Measurements from ENCODE around the gene TMLHE.
"Not testable (repeated sequence)": the region's sequence is repeated elsewhere in the genome, so short reads cannot be mapped to it uniquely, and the experiment has no call there.

TMLHE gene

GRCh38 chrX:155514225-155514624 lies 98.5 kb downstream of the TMLHE start:
- no peak overlapping the region for H3K4me3 ChIP-seq (ENCODE audit: low read length in 2 of 2)
- H3K27ac ChIP-seq (ENCODE audit: low read depth in 2 of 2, low read length in 2 of 2), result no peak overlapping the region
- H3K27me3 ChIP-seq (ENCODE audit: control insufficient read depth in 2 of 2, insufficient read depth in 2 of 2, low read length in 2 of 2), result no peaks in the 10 kb centered on the region
- no peaks in the 10 kb centered on the region for H3K4me1 ChIP-seq (ENCODE audit: control insufficient read depth in 2 of 2, insufficient read depth in 2 of 2, low read length in 2 of 2)
- no peaks in the 10 kb centered on the region for H3K36me3 ChIP-seq (ENCODE audit: control insufficient read depth in 2 of 2, insufficient read depth in 2 of 2, low read length in 2 of 2)
- no peaks in the 10 kb centered on the region for H3K9me3 ChIP-seq (ENCODE audit: control insufficient read depth in 2 of 2, low read length in 2 of 2)
- no peak overlapping the region for H3K9ac ChIP-seq (ENCODE audit: low read depth in 1 of 2, low read length in 2 of 2)

DNA sequence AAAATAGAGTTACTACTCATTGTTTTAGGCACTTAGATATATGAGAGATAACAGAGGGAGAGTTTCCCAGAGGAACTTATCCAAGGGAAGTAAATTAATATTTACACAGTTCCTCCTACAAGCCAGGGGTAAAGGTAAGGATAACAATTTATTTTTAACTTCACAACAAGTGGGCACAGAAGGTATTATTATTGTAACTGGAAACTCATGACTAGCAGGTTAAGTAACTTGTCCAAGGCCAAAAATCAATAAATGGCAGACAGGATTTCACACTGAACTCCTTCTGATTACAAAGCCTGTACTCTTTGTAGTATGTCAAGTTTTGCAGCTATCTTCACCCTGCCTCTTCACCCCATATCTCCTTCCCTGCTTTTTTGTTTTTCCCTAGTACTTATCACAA lies 107.5 kb downstream of the TMLHE start:
- Histone ChIP-seq H3K4me3 (ENCODE audit: low read length in 2 of 2) (no peak overlapping the region), H3K36me3 (ENCODE audit: control insufficient read depth in 2 of 2, insufficient read depth in 2 of 2, low read length in 2 of 2) (no peaks in the 10 kb centered on the region), H3K27ac (ENCODE audit: low read depth in 2 of 2, low read length in 2 of 2) (no peak overlapping the region), H3K9ac (ENCODE audit: low read depth in 1 of 2, low read length in 2 of 2) (no peak overlapping the region), H3K9me3 (ENCODE audit: control insufficient read depth in 2 of 2, low read length in 2 of 2) (no peaks in the 10 kb centered on the region), H3K4me1 (ENCODE audit: control insufficient read depth in 2 of 2, insufficient read depth in 2 of 2, low read length in 2 of 2) (no peaks in the 10 kb centered on the region), H3K27me3 (ENCODE audit: control insufficient read depth in 2 of 2, insufficient read depth in 2 of 2, low read length in 2 of 2) (no peaks in the 10 kb centered on the region)

DNA sequence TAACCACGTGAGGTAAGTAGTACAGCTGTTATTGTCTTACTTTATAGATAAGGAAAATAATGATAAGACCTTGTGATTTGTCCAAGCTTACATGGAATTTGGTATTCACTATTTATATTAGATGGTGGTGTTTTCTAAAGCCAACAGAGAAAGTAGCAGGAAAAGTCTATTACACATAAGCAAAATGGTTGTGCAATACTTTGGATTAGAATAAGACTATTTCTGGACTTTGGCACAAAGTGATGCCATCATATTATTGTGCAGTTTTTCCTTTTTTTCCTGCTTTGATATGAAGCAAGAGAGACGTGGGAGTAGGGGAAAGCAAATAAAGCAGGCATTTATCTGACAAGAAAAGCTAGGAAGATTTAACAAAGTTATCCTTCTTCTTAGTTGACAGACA lies 117.6 kb downstream of the TMLHE start:
- H3K27me3 ChIP-seq (ENCODE audit: control insufficient read depth in 2 of 2, insufficient read depth in 2 of 2, low read length in 2 of 2); H3K4me3 ChIP-seq (ENCODE audit: low read length in 2 of 2); H3K27ac ChIP-seq (ENCODE audit: low read depth in 2 of 2, low read length in 2 of 2); H3K9ac ChIP-seq (ENCODE audit: low read depth in 1 of 2, low read length in 2 of 2); H3K9me3 ChIP-seq (ENCODE audit: control insufficient read depth in 2 of 2, low read length in 2 of 2); H3K36me3 ChIP-seq (ENCODE audit: control insufficient read depth in 2 of 2, insufficient read depth in 2 of 2, low read length in 2 of 2); H3K4me1 ChIP-seq (ENCODE audit: control insufficient read depth in 2 of 2, insufficient read depth in 2 of 2, low read length in 2 of 2): not testable (repeated sequence)

- not testable (repeated sequence) for H3K27ac ChIP-seq (ENCODE audit: low read depth in 2 of 2, low read length in 2 of 2); H3K4me1 ChIP-seq (ENCODE audit: control insufficient read depth in 2 of 2, insufficient read depth in 2 of 2, low read length in 2 of 2); H3K4me3 ChIP-seq (ENCODE audit: low read length in 2 of 2); H3K9ac ChIP-seq (ENCODE audit: low read depth in 1 of 2, low read length in 2 of 2); H3K36me3 ChIP-seq (ENCODE audit: control insufficient read depth in 2 of 2, insufficient read depth in 2 of 2, low read length in 2 of 2); H3K27me3 ChIP-seq (ENCODE audit: control insufficient read depth in 2 of 2, insufficient read depth in 2 of 2, low read length in 2 of 2); H3K9me3 ChIP-seq (ENCODE audit: control insufficient read depth in 2 of 2, low read length in 2 of 2)
Measured at GRCh38 chrX:155491421-155491820, 121.3 kb downstream of the TMLHE start.

DNA sequence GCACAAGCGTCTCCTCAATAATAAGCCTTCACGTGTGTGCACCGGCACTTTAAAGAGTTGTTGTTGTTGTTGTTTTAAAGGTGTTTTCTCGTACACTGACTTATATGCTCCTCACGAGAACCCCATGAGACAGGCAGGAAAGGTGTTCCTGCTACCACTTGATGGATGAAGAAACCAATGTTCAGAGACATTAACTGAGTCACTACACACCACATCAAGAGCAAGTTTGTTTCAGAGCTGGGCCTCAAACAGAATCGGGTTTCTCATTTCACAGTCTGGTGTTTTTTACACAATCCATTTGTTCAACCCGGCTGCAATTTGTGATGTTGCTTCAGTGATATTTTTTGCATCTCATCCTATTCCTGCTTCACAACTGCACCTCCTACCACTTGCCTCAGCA lies 135.6 kb downstream of the TMLHE start:
- H3K36me3 ChIP-seq (ENCODE audit: control insufficient read depth in 2 of 2, insufficient read depth in 2 of 2, low read length in 2 of 2); H3K9me3 ChIP-seq (ENCODE audit: control insufficient read depth in 2 of 2, low read length in 2 of 2); H3K9ac ChIP-seq (ENCODE audit: low read depth in 1 of 2, low read length in 2 of 2); H3K4me3 ChIP-seq (ENCODE audit: low read length in 2 of 2); H3K4me1 ChIP-seq (ENCODE audit: control insufficient read depth in 2 of 2, insufficient read depth in 2 of 2, low read length in 2 of 2); H3K27ac ChIP-seq (ENCODE audit: low read depth in 2 of 2, low read length in 2 of 2); H3K27me3 ChIP-seq (ENCODE audit: control insufficient read depth in 2 of 2, insufficient read depth in 2 of 2, low read length in 2 of 2): not testable (repeated sequence)

GRCh38 chrX:155466269-155466938 lies 146.3 kb downstream of the TMLHE start:
- not testable (repeated sequence) for H3K27me3 ChIP-seq (ENCODE audit: control insufficient read depth in 2 of 2, insufficient read depth in 2 of 2, low read length in 2 of 2); H3K27ac ChIP-seq (ENCODE audit: low read depth in 2 of 2, low read length in 2 of 2); H3K9me3 ChIP-seq (ENCODE audit: control insufficient read depth in 2 of 2, low read length in 2 of 2); H3K4me1 ChIP-seq (ENCODE audit: control insufficient read depth in 2 of 2, insufficient read depth in 2 of 2, low read length in 2 of 2); H3K4me3 ChIP-seq (ENCODE audit: low read length in 2 of 2); H3K9ac ChIP-seq (ENCODE audit: low read depth in 1 of 2, low read length in 2 of 2); H3K36me3 ChIP-seq (ENCODE audit: control insufficient read depth in 2 of 2, insufficient read depth in 2 of 2, low read length in 2 of 2)

DNA sequence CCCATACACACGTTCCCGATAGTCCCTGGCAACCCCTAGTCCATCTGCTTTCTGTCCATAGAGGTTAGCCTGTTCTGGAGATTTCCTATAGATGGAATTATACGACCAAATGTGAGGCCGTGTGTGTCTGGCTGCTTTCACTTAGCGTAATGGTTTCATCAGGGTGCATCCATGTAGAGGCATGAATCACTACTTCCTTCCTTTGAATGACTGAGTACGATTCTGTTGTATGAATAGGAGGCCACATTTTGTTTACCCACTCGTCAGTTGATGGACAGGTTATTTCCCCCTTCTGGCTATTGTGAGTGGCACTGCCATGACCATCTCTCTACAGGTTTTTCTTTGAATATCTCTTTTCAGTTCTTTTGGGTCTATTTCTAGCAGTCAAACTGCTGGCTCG lies 152.3 kb downstream of the TMLHE start:
- H3K9me3 ChIP-seq (ENCODE audit: control insufficient read depth in 2 of 2, low read length in 2 of 2); H3K36me3 ChIP-seq (ENCODE audit: control insufficient read depth in 2 of 2, insufficient read depth in 2 of 2, low read length in 2 of 2); H3K4me1 ChIP-seq (ENCODE audit: control insufficient read depth in 2 of 2, insufficient read depth in 2 of 2, low read length in 2 of 2); H3K27me3 ChIP-seq (ENCODE audit: control insufficient read depth in 2 of 2, insufficient read depth in 2 of 2, low read length in 2 of 2); H3K9ac ChIP-seq (ENCODE audit: low read depth in 1 of 2, low read length in 2 of 2); H3K4me3 ChIP-seq (ENCODE audit: low read length in 2 of 2); H3K27ac ChIP-seq (ENCODE audit: low read depth in 2 of 2, low read length in 2 of 2): not testable (repeated sequence)

GRCh38 chrX:155458471-155458870 lies 154.3 kb downstream of the TMLHE start, which contains the start of gene F8A3:
F8A3 (minus strand) TSS chrX:155458620; CDS start chrX:155458600, 20 bp downstream.
- not testable (repeated sequence) for H3K27ac ChIP-seq (ENCODE audit: low read depth in 2 of 2, low read length in 2 of 2); H3K9ac ChIP-seq (ENCODE audit: low read depth in 1 of 2, low read length in 2 of 2); H3K4me1 ChIP-seq (ENCODE audit: control insufficient read depth in 2 of 2, insufficient read depth in 2 of 2, low read length in 2 of 2); H3K36me3 ChIP-seq (ENCODE audit: control insufficient read depth in 2 of 2, insufficient read depth in 2 of 2, low read length in 2 of 2); H3K4me3 ChIP-seq (ENCODE audit: low read length in 2 of 2); H3K27me3 ChIP-seq (ENCODE audit: control insufficient read depth in 2 of 2, insufficient read depth in 2 of 2, low read length in 2 of 2); H3K9me3 ChIP-seq (ENCODE audit: control insufficient read depth in 2 of 2, low read length in 2 of 2)

DNA sequence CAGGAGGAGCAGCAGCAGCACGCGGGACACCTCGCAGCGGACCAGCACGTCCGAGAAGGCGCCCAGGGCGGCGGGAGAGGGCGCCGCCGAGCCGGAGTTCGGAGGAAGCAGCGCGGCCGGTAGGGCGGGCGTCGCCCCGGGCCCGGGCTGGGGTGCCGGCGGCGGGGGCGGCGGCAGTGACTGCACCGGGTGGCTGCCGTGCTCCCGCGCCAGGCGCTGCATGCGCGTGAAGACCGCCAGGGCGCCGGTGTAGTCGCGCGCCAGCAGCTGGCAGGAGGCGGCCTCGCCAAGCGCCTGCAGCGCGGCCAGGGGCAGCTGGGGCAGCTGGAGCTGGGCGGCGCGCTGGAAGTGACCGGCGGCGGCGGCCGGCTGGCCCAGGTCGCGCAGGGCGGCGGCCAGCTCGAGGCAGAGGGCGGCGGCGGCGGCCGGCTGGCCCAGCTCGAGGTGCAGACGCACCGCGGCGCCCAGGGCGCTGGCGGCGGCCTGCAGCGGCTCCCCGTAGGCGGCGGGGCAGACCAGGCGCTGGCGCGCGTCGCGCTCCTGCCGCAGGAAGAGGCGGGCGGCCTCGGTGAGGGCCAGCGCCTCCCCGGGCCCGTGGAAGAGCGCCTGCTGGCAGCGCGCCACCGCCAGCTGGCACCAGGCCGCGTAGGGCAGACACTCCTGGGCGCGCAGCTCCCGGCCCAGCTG lies 154.8 kb downstream of the TMLHE start:
- H3K36me3 ChIP-seq (ENCODE audit: control insufficient read depth in 2 of 2, insufficient read depth in 2 of 2, low read length in 2 of 2); H3K4me3 ChIP-seq (ENCODE audit: low read length in 2 of 2); H3K4me1 ChIP-seq (ENCODE audit: control insufficient read depth in 2 of 2, insufficient read depth in 2 of 2, low read length in 2 of 2); H3K27me3 ChIP-seq (ENCODE audit: control insufficient read depth in 2 of 2, insufficient read depth in 2 of 2, low read length in 2 of 2); H3K9ac ChIP-seq (ENCODE audit: low read depth in 1 of 2, low read length in 2 of 2); H3K27ac ChIP-seq (ENCODE audit: low read depth in 2 of 2, low read length in 2 of 2); H3K9me3 ChIP-seq (ENCODE audit: control insufficient read depth in 2 of 2, low read length in 2 of 2): not testable (repeated sequence)

DNA sequence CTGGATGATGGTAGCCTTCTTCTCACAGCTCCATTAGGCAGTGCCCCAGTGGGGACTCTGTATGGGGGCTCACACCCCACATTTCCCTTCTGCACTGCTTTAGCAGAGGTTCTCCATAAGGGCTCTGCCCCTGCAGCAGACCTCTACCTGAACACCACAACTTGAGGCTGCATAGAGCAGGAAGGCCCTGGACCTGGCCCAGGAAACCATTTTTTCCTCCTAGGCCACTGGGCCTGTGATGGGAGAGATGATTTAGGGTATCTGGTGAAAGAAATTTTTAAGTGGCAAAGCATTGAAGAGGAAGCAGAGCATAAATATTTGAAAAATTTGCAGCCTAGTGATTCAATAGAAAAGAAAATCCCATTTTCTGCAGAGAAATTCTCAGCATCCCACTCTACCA lies 171.7 kb downstream of the TMLHE start:
- Histone ChIP-seq H3K36me3 (ENCODE audit: control insufficient read depth in 2 of 2, insufficient read depth in 2 of 2, low read length in 2 of 2) (no peaks in the 10 kb centered on the region), H3K4me3 (ENCODE audit: low read length in 2 of 2) (no peak overlapping the region), H3K9me3 (ENCODE audit: control insufficient read depth in 2 of 2, low read length in 2 of 2) (peaks cover 0 to 7% of the 10 kb centered on the region in 2 donors), H3K9ac (ENCODE audit: low read depth in 1 of 2, low read length in 2 of 2) (no peak overlapping the region), H3K4me1 (ENCODE audit: control insufficient read depth in 2 of 2, insufficient read depth in 2 of 2, low read length in 2 of 2) (no peaks in the 10 kb centered on the region), H3K27me3 (ENCODE audit: control insufficient read depth in 2 of 2, insufficient read depth in 2 of 2, low read length in 2 of 2) (no peaks in the 10 kb centered on the region), H3K27ac (ENCODE audit: low read depth in 2 of 2, low read length in 2 of 2) (no peak overlapping the region)

All from mucosa of rectum (tissue), 2 donors.